ENCODE data around the gene AARS2.
"Not testable (repeated sequence)": the region's sequence is repeated elsewhere in the genome, so short reads cannot be mapped to it uniquely, and the experiment has no call there.

The AARS2 gene

DNA sequence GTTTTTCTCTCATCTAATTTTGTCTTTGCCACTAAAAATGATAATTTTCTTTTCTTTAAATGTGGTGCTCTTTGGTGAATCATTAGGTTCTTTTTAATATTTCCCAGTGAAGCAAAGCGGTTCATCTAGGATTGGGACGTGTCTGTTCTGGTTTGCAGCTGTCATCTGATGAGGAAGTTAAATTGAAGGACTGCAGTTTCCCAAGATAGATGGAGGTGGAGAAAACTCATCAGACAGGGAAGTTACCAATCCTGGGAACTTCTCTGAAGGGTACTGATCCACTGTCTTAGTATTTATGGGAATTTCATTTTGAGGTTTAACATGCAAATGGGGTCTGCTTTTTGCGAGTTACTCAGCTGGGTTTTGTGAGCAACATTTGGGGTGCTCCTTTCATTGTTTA is 2.4 kb upstream of the AARS2 start:
- no peak overlapping the region for H3K23ac ChIP-seq (ENCODE audit: low read length)
- peaks cover 7% of the 10 kb centered on the region for H3K79me2 ChIP-seq (ENCODE audit: control insufficient read depth, insufficient read depth, low read length)
- no peak overlapping the region for H3K18ac ChIP-seq (ENCODE audit: low read length)
- no peak overlapping the region for H4K8ac ChIP-seq (ENCODE audit: low read depth, low read length)
- no peak overlapping the region for H3K9ac ChIP-seq (ENCODE audit: low read length)
- H3K79me1 ChIP-seq (ENCODE audit: low read length) = peaks cover 8% of the 10 kb centered on the region
- H2BK120ac ChIP-seq (ENCODE audit: low read depth, low read length) = no peak overlapping the region
- no peak overlapping the region for H3K4me2 ChIP-seq (ENCODE audit: low read length)
- H3K36me3 ChIP-seq (ENCODE audit: control insufficient read depth, insufficient read depth, low read length) = no peaks in the 10 kb centered on the region
- no peak overlapping the region for H2AK5ac ChIP-seq (ENCODE audit: low read length)
- no peak overlapping the region for H2BK5ac ChIP-seq (ENCODE audit: low read length)
- WGBS (ENCODE audit: extremely low coverage, insufficient coverage, low lambda C conversion rate) = no CpG with 5 or more reads among the region's 3 CpGs
- no peak overlapping the region for H4K5ac ChIP-seq (ENCODE audit: low read length)
- H3K27me3 ChIP-seq (ENCODE audit: insufficient read depth, low read length, poor library complexity) = no peaks in the 10 kb centered on the region
- no peak overlapping the region for H3K4ac ChIP-seq (ENCODE audit: low read depth, low read length)
- no peak for DNase-seq
- no peak overlapping the region for H3K56ac ChIP-seq (ENCODE audit: low read length)
- no peak overlapping the region for H3K4me3 ChIP-seq (ENCODE audit: low read length)
- no peak overlapping the region for H2BK15ac ChIP-seq (replicated peaks; ENCODE audit: low read depth)
- H3K27ac ChIP-seq (ENCODE audit: low read depth, low read length) = no peak overlapping the region
- H3K4me1 ChIP-seq (ENCODE audit: control insufficient read depth, low read depth, low read length) = no peaks in the 10 kb centered on the region

DNA sequence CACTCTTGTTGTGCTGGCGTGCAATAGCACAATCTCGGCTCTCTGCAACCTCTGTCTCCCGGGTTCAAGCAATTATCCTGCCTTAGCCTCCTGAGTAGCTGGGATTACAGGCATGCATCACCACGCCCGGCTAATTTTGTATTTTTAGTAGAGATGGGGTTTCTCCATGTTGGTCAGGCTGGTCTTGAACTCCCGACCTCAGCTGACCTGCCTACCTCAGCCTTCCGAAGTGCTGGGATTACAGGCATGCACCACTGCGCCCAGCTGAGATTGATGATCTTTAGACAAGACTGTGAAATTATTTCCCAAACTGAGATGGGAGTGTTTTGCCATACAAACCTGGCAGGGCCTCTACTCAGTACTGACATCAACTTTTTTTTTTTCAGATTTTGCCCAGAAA is 1.5 kb upstream of the AARS2 start:
- WGBS (ENCODE audit: extremely low coverage, insufficient coverage, low lambda C conversion rate) = no CpG with 5 or more reads among the region's 8 CpGs
- not testable (repeated sequence) for H3K27ac ChIP-seq (ENCODE audit: low read depth, low read length); H4K5ac ChIP-seq (ENCODE audit: low read length); H3K4me3 ChIP-seq (ENCODE audit: low read length); H2AK5ac ChIP-seq (ENCODE audit: low read length); H3K23ac ChIP-seq (ENCODE audit: low read length); H3K18ac ChIP-seq (ENCODE audit: low read length); H2BK5ac ChIP-seq (ENCODE audit: low read length); H3K4me2 ChIP-seq (ENCODE audit: low read length); H3K79me1 ChIP-seq (ENCODE audit: low read length); H2BK120ac ChIP-seq (ENCODE audit: low read depth, low read length); H3K9ac ChIP-seq (ENCODE audit: low read length); H3K36me3 ChIP-seq (ENCODE audit: control insufficient read depth, insufficient read depth, low read length); H3K27me3 ChIP-seq (ENCODE audit: insufficient read depth, low read length, poor library complexity); H3K79me2 ChIP-seq (ENCODE audit: control insufficient read depth, insufficient read depth, low read length); H3K4me1 ChIP-seq (ENCODE audit: control insufficient read depth, low read depth, low read length); H4K8ac ChIP-seq (ENCODE audit: low read depth, low read length); H3K56ac ChIP-seq (ENCODE audit: low read length); H3K4ac ChIP-seq (ENCODE audit: low read depth, low read length); H2BK15ac ChIP-seq (replicated peaks; ENCODE audit: low read depth); DNase-seq

GRCh38 chr6:44311767-44312166 is 1.4 kb downstream of the AARS2 start:
- no peak overlapping the region for H3K27ac ChIP-seq (ENCODE audit: low read depth, low read length)
- H2BK5ac ChIP-seq (ENCODE audit: low read length) = no peak overlapping the region
- no peak overlapping the region for H2BK120ac ChIP-seq (ENCODE audit: low read depth, low read length)
- H3K9ac ChIP-seq (ENCODE audit: low read length) = peak overlapping the region; percentile 91
- H2AK5ac ChIP-seq (ENCODE audit: low read length) = no peak overlapping the region
- no peak overlapping the region for H4K8ac ChIP-seq (ENCODE audit: low read depth, low read length)
- no peak overlapping the region for H3K4me3 ChIP-seq (ENCODE audit: low read length)
- H2BK15ac ChIP-seq (replicated peaks; ENCODE audit: low read depth) = no peak overlapping the region
- no peak overlapping the region for H4K5ac ChIP-seq (ENCODE audit: low read length)
- H3K79me1 ChIP-seq (ENCODE audit: low read length) = peaks cover 8% of the 10 kb centered on the region
- no peak overlapping the region for H3K56ac ChIP-seq (ENCODE audit: low read length)
- DNase-seq = no peak
- no peaks in the 10 kb centered on the region for H3K27me3 ChIP-seq (ENCODE audit: insufficient read depth, low read length, poor library complexity)
- H3K18ac ChIP-seq (ENCODE audit: low read length) = no peak overlapping the region
- no CpG with 5 or more reads among the region's 3 CpGs for WGBS (ENCODE audit: extremely low coverage, insufficient coverage, low lambda C conversion rate)
- H3K23ac ChIP-seq (ENCODE audit: low read length) = no peak overlapping the region
- peaks cover 7% of the 10 kb centered on the region for H3K79me2 ChIP-seq (ENCODE audit: control insufficient read depth, insufficient read depth, low read length)
- no peak overlapping the region for H3K4ac ChIP-seq (ENCODE audit: low read depth, low read length)
- peaks cover 5% of the 10 kb centered on the region for H3K36me3 ChIP-seq (ENCODE audit: control insufficient read depth, insufficient read depth, low read length)
- no peak overlapping the region for H3K4me2 ChIP-seq (ENCODE audit: low read length)
- no peaks in the 10 kb centered on the region for H3K4me1 ChIP-seq (ENCODE audit: control insufficient read depth, low read depth, low read length)

GRCh38 chr6:44311304-44311703 is 1.8 kb downstream of the AARS2 start:
- H2BK5ac ChIP-seq (ENCODE audit: low read length) = no peak overlapping the region
- no peak overlapping the region for H3K18ac ChIP-seq (ENCODE audit: low read length)
- no peak overlapping the region for H3K56ac ChIP-seq (ENCODE audit: low read length)
- H4K5ac ChIP-seq (ENCODE audit: low read length) = no peak overlapping the region
- peaks cover 5% of the 10 kb centered on the region for H3K36me3 ChIP-seq (ENCODE audit: control insufficient read depth, insufficient read depth, low read length)
- H2BK15ac ChIP-seq (replicated peaks; ENCODE audit: low read depth) = no peak overlapping the region
- H2AK5ac ChIP-seq (ENCODE audit: low read length) = no peak overlapping the region
- H3K4me2 ChIP-seq (ENCODE audit: low read length) = no peak overlapping the region
- peaks cover 8% of the 10 kb centered on the region for H3K79me1 ChIP-seq (ENCODE audit: low read length)
- H3K4me3 ChIP-seq (ENCODE audit: low read length) = no peak overlapping the region
- no peak overlapping the region for H3K9ac ChIP-seq (ENCODE audit: low read length)
- H3K27me3 ChIP-seq (ENCODE audit: insufficient read depth, low read length, poor library complexity) = no peaks in the 10 kb centered on the region
- no peak overlapping the region for H4K8ac ChIP-seq (ENCODE audit: low read depth, low read length)
- H3K79me2 ChIP-seq (ENCODE audit: control insufficient read depth, insufficient read depth, low read length) = peaks cover 7% of the 10 kb centered on the region
- no peak overlapping the region for H3K27ac ChIP-seq (ENCODE audit: low read depth, low read length)
- no peak for DNase-seq
- no peak overlapping the region for H2BK120ac ChIP-seq (ENCODE audit: low read depth, low read length)
- H3K4ac ChIP-seq (ENCODE audit: low read depth, low read length) = no peak overlapping the region
- H3K23ac ChIP-seq (ENCODE audit: low read length) = no peak overlapping the region
- no CpG with 5 or more reads among the region's 2 CpGs for WGBS (ENCODE audit: extremely low coverage, insufficient coverage, low lambda C conversion rate)
- H3K4me1 ChIP-seq (ENCODE audit: control insufficient read depth, low read depth, low read length) = no peaks in the 10 kb centered on the region

- H2BK15ac ChIP-seq (replicated peaks; ENCODE audit: low read depth) = no peak overlapping the region
- H3K79me1 ChIP-seq (ENCODE audit: low read length) = peaks cover 8% of the 10 kb centered on the region
- H4K5ac ChIP-seq (ENCODE audit: low read length) = no peak overlapping the region
- H2BK120ac ChIP-seq (ENCODE audit: low read depth, low read length) = no peak overlapping the region
- H3K4me1 ChIP-seq (ENCODE audit: control insufficient read depth, low read depth, low read length) = peaks cover under 1% of the 10 kb centered on the region
- no peak overlapping the region for H3K4ac ChIP-seq (ENCODE audit: low read depth, low read length)
- peaks cover 7% of the 10 kb centered on the region for H3K79me2 ChIP-seq (ENCODE audit: control insufficient read depth, insufficient read depth, low read length)
- H3K4me3 ChIP-seq (ENCODE audit: low read length) = no peak overlapping the region
- H3K18ac ChIP-seq (ENCODE audit: low read length) = no peak overlapping the region
- H3K4me2 ChIP-seq (ENCODE audit: low read length) = no peak overlapping the region
- H3K27me3 ChIP-seq (ENCODE audit: insufficient read depth, low read length, poor library complexity) = no peaks in the 10 kb centered on the region
- no peak overlapping the region for H2BK5ac ChIP-seq (ENCODE audit: low read length)
- no peak overlapping the region for H4K8ac ChIP-seq (ENCODE audit: low read depth, low read length)
- no peak overlapping the region for H2AK5ac ChIP-seq (ENCODE audit: low read length)
- no peak overlapping the region for H3K56ac ChIP-seq (ENCODE audit: low read length)
- no CpG with 5 or more reads among the region's 3 CpGs for WGBS (ENCODE audit: extremely low coverage, insufficient coverage, low lambda C conversion rate)
- no peak for DNase-seq
- H3K23ac ChIP-seq (ENCODE audit: low read length) = no peak overlapping the region
- H3K36me3 ChIP-seq (ENCODE audit: control insufficient read depth, insufficient read depth, low read length) = peaks cover 5% of the 10 kb centered on the region
- no peak overlapping the region for H3K9ac ChIP-seq (ENCODE audit: low read length)
- H3K27ac ChIP-seq (ENCODE audit: low read depth, low read length) = no peak overlapping the region
Observed at GRCh38 chr6:44310241-44310640, 2.9 kb downstream of the AARS2 start.

DNA sequence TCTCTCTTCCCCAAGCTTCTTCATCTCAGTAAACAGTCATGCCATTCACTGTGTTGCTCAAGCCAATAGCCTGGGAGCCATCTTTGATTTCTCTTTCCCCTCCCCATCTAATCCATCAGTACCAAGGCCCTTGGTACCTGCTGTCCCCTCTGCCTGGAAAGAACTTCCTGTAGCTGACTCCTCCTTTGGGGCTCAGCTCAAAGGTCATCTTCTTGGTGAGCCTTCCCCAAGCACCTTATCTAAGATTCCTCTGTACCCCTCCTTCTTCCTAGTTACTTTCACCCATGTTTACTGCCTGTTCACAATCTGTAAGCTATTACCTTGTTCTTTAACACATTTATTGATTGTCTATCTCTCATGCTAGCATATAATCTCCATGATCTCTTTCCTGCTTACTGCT is 3.5 kb downstream of the AARS2 start:
- H3K4me1 ChIP-seq (ENCODE audit: control insufficient read depth, low read depth, low read length) = peaks cover 2% of the 10 kb centered on the region
- H3K4me2 ChIP-seq (ENCODE audit: low read length) = no peak overlapping the region
- no peak overlapping the region for H2BK120ac ChIP-seq (ENCODE audit: low read depth, low read length)
- no peak overlapping the region for H3K56ac ChIP-seq (ENCODE audit: low read length)
- no peak overlapping the region for H3K4me3 ChIP-seq (ENCODE audit: low read length)
- no peak overlapping the region for H3K9ac ChIP-seq (ENCODE audit: low read length)
- no peak overlapping the region for H3K4ac ChIP-seq (ENCODE audit: low read depth, low read length)
- no peak overlapping the region for H3K27ac ChIP-seq (ENCODE audit: low read depth, low read length)
- no peak overlapping the region for H2AK5ac ChIP-seq (ENCODE audit: low read length)
- H3K18ac ChIP-seq (ENCODE audit: low read length) = no peak overlapping the region
- no peak overlapping the region for H3K23ac ChIP-seq (ENCODE audit: low read length)
- peaks cover 8% of the 10 kb centered on the region for H3K79me1 ChIP-seq (ENCODE audit: low read length)
- H2BK15ac ChIP-seq (replicated peaks; ENCODE audit: low read depth) = no peak overlapping the region
- no peaks in the 10 kb centered on the region for H3K27me3 ChIP-seq (ENCODE audit: insufficient read depth, low read length, poor library complexity)
- no peak overlapping the region for H2BK5ac ChIP-seq (ENCODE audit: low read length)
- DNase-seq = no peak
- peaks cover 5% of the 10 kb centered on the region for H3K36me3 ChIP-seq (ENCODE audit: control insufficient read depth, insufficient read depth, low read length)
- peaks cover 7% of the 10 kb centered on the region for H3K79me2 ChIP-seq (ENCODE audit: control insufficient read depth, insufficient read depth, low read length)
- no peak overlapping the region for H4K8ac ChIP-seq (ENCODE audit: low read depth, low read length)
- H4K5ac ChIP-seq (ENCODE audit: low read length) = no peak overlapping the region
